Measurements from ENCODE around the gene DYNC2H1.

DYNC2H1 gene

GRCh38 chr11:103078710-103079109 is 30.5 kb upstream of the DYNC2H1 start:
- TF ChIP-seq CTCF (conservative IDR thresholded peaks at IDR 0.05) (no peak), ZFX (IDR thresholded peaks at IDR 0.05) (no peak)
- no peak overlapping the region for H3K27ac ChIP-seq

GRCh38 chr11:103079833-103080232 is 29.4 kb upstream of the DYNC2H1 start:
- H3K27ac ChIP-seq, result no peak overlapping the region
- no peak for TF ChIP-seq CTCF (conservative IDR thresholded peaks at IDR 0.05)
- no peak for TF ChIP-seq ZFX (IDR thresholded peaks at IDR 0.05)

GRCh38 chr11:103085758-103086365 is 23.4 kb upstream of the DYNC2H1 start:
- no peak overlapping the region for H3K27ac ChIP-seq
- TF ChIP-seq ZFX (IDR thresholded peaks at IDR 0.05) (no peak), CTCF (conservative IDR thresholded peaks at IDR 0.05) (no peak)

- no peak for TF ChIP-seq CTCF (conservative IDR thresholded peaks at IDR 0.05)
- TF ChIP-seq ZFX (IDR thresholded peaks at IDR 0.05), result no peak
- H3K27ac ChIP-seq, result no peak overlapping the region
Measured at GRCh38 chr11:103086461-103086860, 22.8 kb upstream of the DYNC2H1 start.

- TF ChIP-seq ZFX (IDR thresholded peaks at IDR 0.05) (no peak), CTCF (conservative IDR thresholded peaks at IDR 0.05) (no peak)
Measured at GRCh38 chr11:103091064-103091800, 18.0 kb upstream of the DYNC2H1 start.

GRCh38 chr11:103091801-103092524 is 17.3 kb upstream of the DYNC2H1 start, which contains the start of gene DCUN1D5:
Gene DCUN1D5, minus strand, starts transcription at chr11:103092160. Its CDS starts 288 bp downstream, at chr11:103091872.
- TF ChIP-seq ZFX (IDR thresholded peaks at IDR 0.05) (peak; percentile 53), CTCF (conservative IDR thresholded peaks at IDR 0.05) (no peak)
- peak within 1 kb of the TSS; percentile 96 for H3K27ac ChIP-seq

More at GRCh38 chr11:103091064-103091800, 18.0 kb upstream of the DYNC2H1 start:
- H3K27ac ChIP-seq, result peak overlapping the region; percentile 96

- H3K27ac ChIP-seq, result no peak overlapping the region
- TF ChIP-seq CTCF (conservative IDR thresholded peaks at IDR 0.05) (no peak), ZFX (IDR thresholded peaks at IDR 0.05) (no peak)
Measured at GRCh38 chr11:103097279-103097678, 11.9 kb upstream of the DYNC2H1 start.

Measured in C4-2B (cell line).